B cell (primary cell): ENCODE data around the gene NPBWR2. TPM values are rescaled to one million over a fixed set of nuclear protein-coding genes. Genes with fewer than 3 reads are reported as not detected.

Experiments used
- ATAC-seq: fragments of 200-7000 bp; cut with Tn5 transposase; one replicate; pipeline ENCODE4 v1.10.0; 2021; ENCODE audit warnings: low read depth, mild to moderate bottlenecking, moderate number of reproducible peaks, moderate library complexity
- CTCF ChIA-PET: fragments of 350-600 bp; sonication (Branson Sonifier 250); formaldehyde crosslinking; loops from one replicate; lab custom pipeline; 2021; ENCODE audit warnings: antibody characterized with exemption, inconsistent platforms; lab: Charles Lee
- POLR2A ChIA-PET: fragments of 350-600 bp; sonication (Branson Sonifier 250); formaldehyde crosslinking; loops from one replicate; lab custom pipeline; 2021; ENCODE audit warnings: antibody characterized with exemption; lab: Charles Lee
- DNase-seq: peaks from one replicate; pipeline ENCODE4 v3.0.0; 2013
- H2AFZ ChIP-seq: 2 replicates; pipeline ENCODE4 v1.6.1; 2012; ENCODE audit warnings: mild to moderate bottlenecking, low read depth, low read length; ENCODE audit not compliant: insufficient read depth, poor library complexity, severe bottlenecking
- H3K27ac ChIP-seq, 2 donors: 1 replicate in 1 of 2; 2 replicates in 1 of 2; pipeline ENCODE4 v1.5.1; 2012 to 2013; ENCODE audit warnings: low read length in 2 of 2, mild to moderate bottlenecking in 2 of 2, moderate library complexity in 1 of 2
- H3K27me3 ChIP-seq, 4 experiments: fragments of 200-600 bp in 1 of 4; sonication (generic) in 1 of 4; replicated peaks in 1 of 4; 1 replicate in 2 of 4; 2 replicates in 2 of 4; pipeline versions ENCODE4 v1.6.1 to v1.7.0; 2013 to 2016; ENCODE audit warnings: low read length in 3 of 4, mild to moderate bottlenecking in 2 of 4, mixed read lengths in 1 of 4, moderate library complexity in 1 of 4; ENCODE audit not compliant: insufficient read depth in 4 of 4, control insufficient read depth in 3 of 4; ENCODE audit errors: control extremely low read depth in 1 of 4
- H3K36me3 ChIP-seq, 2 experiments: replicated peaks in 1 of 2; 1 replicate in 1 of 2; 2 replicates in 1 of 2; pipeline versions ENCODE4 v1.6.1 to v1.7.1; 2013; ENCODE audit warnings: low read length in 1 of 2; ENCODE audit not compliant: insufficient read depth in 2 of 2, control insufficient read depth in 1 of 2; ENCODE audit errors: control extremely low read depth in 1 of 2, extremely low read depth in 1 of 2
- H3K4me1 ChIP-seq, 2 donors: fragments of 200-600 bp in 1 of 2; sonication (generic) in 1 of 2; 1 replicate in 1 of 2; 2 replicates in 1 of 2; pipeline versions ENCODE4 v1.5.1 to v1.6.1; 2013 to 2017; ENCODE audit warnings: low read length in 2 of 2; ENCODE audit not compliant: control insufficient read depth in 2 of 2, insufficient read depth in 2 of 2
- H3K4me2 ChIP-seq: replicated peaks from 2 replicates; pipeline ENCODE3; 2012; ENCODE audit warnings: mild to moderate bottlenecking, low read depth, low read length; ENCODE audit not compliant: poor library complexity, severe bottlenecking
- H3K4me3 ChIP-seq, 5 experiments: fragments of 200-600 bp in 1 of 5; sonication (generic) in 1 of 5; 1 replicate in 3 of 5; 2 replicates in 2 of 5; pipeline versions ENCODE4 v1.5.1 to v1.7.0; 2011 to 2016; ENCODE audit warnings: low read length in 4 of 5, mild to moderate bottlenecking in 4 of 5, low read depth in 2 of 5, control low read depth in 1 of 5, moderate library complexity in 1 of 5; ENCODE audit not compliant: insufficient read depth in 1 of 5; ENCODE audit errors: control extremely low read depth in 1 of 5, extremely low read depth in 1 of 5
- H3K79me2 ChIP-seq: fragments of 200-600 bp; sonication (generic); one replicate; pipeline ENCODE4 v1.6.0; 2016; ENCODE audit warnings: low read length; ENCODE audit not compliant: control insufficient read depth, insufficient read depth
- H3K9ac ChIP-seq: fragments of 200-600 bp; sonication (generic); 2 replicates; pipeline ENCODE4 v1.6.1; 2017; ENCODE audit warnings: mild to moderate bottlenecking, low read length, moderate library complexity
- H3K9me3 ChIP-seq, 3 donors: one replicate each; pipeline versions ENCODE4 v1.6.1 to v1.7.1; 2013; ENCODE audit warnings: low read length in 2 of 3; ENCODE audit not compliant: control insufficient read depth in 2 of 3, insufficient read depth in 1 of 3; ENCODE audit errors: control extremely low read depth in 1 of 3
- H4K20me1 ChIP-seq: 2 replicates; pipeline ENCODE4 v1.6.0; 2012; ENCODE audit warnings: mild to moderate bottlenecking, low read length; ENCODE audit not compliant: insufficient read depth, control insufficient read depth, poor library complexity, severe bottlenecking
- H3K27ac Mint-ChIP-seq: one replicate; pipeline ENCODE4 v1.8.0; 2021; ENCODE audit warnings: mixed read lengths
- H3K27me3 Mint-ChIP-seq: one replicate; pipeline ENCODE4 v1.8.0; 2021; ENCODE audit warnings: mixed read lengths
- H3K4me1 Mint-ChIP-seq: one replicate; pipeline ENCODE4 v1.8.0; 2021; ENCODE audit warnings: mixed read lengths
- H3K4me3 Mint-ChIP-seq: one replicate; pipeline ENCODE4 v1.8.0; 2021; ENCODE audit warnings: mixed read lengths
- H3K9me3 Mint-ChIP-seq: one replicate; pipeline ENCODE4 v1.8.0; 2022; ENCODE audit warnings: mixed read lengths; ENCODE audit not compliant: insufficient read depth
- EZH2 ChIP-seq: IDR thresholded peaks from 2 replicates; pipeline ENCODE4 v1.6.1; 2012; ENCODE audit warnings: borderline replicate concordance, low read depth, mild to moderate bottlenecking, moderate library complexity, low read length; ENCODE audit not compliant: insufficient read depth, poor library complexity, severe bottlenecking
- WGBS: methylation state at CpG from one replicate; pipeline ENCODE4 v1.1.5; 2013; ENCODE audit warnings: missing lambda C conversion rate; ENCODE audit not compliant: insufficient coverage; 5-methylcytosine and 5-hydroxymethylcytosine counted together
- intact Hi-C: fragments of 100-400 bp; cut with micrococcal nuclease; formaldehyde crosslinking; loops from one replicate; pipeline ENCODE4 v1.10.0; 2022
- polyA plus RNA-seq: library from polyadenylated mRNA; depleted of rRNA; stranded (reverse); fragments of >200 nt; gene quantifications from 2 replicates; pipeline ENCODE4 v1.2.3, GENCODE V29; 2012
- total RNA-seq, 2 donors: library from RNA; stranded (reverse); fragments of 120-200 nt in 1 of 2; gene quantifications; 1 replicate in 1 of 2; 2 replicates in 1 of 2; pipeline versions ENCODE4 v1.2.3 to v1.2.4, GENCODE V29; 2013 to 2022
- TF ChIP-seq, protein P1 (sequence below): fragments of 200-600 bp; IDR thresholded peaks from one replicate; pipeline ENCODE4 v1.8.0; 2022; ENCODE audit warnings: antibody characterized with exemption, mild to moderate bottlenecking

Gene NPBWR2
- total and polyA plus RNA-seq, 2 donors (not counting 1 experiment from before 2014, with no cell fraction given) = 0.21 TPM; not detected in 1

DNA sequence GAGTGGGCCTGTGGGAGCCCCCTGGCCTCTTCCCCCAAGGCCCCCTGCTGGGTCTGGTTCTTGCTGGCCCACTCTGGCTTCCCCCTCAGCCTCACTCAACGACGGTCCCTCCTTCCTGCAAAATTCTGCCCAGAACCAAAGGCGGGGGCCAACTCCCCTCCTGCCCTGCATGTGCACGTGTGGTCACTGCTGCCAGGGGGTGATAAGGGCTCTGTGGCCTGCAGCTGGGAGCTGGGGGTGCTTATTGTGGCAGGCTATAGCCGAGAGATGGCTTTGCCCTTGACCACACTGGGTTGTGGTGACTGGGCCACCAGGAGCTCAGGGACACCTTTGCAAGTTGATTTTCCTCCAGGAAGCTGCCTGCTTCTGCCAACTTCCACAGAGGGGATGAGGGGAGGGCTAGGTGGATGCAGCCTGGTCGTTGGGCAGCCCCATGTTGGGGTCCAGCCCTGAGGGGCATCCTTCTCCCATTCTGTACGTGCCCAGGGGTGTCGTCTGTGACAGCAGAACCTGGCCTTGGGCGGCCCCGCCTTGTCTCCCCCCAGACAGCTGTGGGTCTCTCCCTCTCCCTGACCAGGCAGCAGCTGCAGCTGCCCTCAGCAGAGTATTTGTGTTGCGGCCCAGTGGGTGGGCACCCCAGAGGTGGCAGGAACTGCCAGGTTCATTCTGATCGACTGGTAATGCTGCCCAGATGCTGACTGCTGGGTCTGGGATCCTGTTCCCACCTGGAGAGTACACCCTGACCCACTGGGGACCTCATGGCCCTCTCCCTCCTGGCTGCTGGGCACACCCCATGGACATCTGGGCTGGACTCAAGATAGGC, 38.8 kb downstream of the NPBWR2 start:
- DNase-seq (no peak), ATAC-seq (no peak)
- Histone ChIP-seq H3K4me1 (peaks cover 55 to 87% of the 10 kb centered on the region in 2 donors), H3K4me3 (no peak overlapping the region), H2AFZ (no peak overlapping the region), H3K4me2 (no peak overlapping the region), H3K9ac (no peak overlapping the region), H4K20me1 (peaks cover 44% of the 10 kb centered on the region), H3K79me2 (peaks cover 25% of the 10 kb centered on the region), H3K27ac (no peak overlapping the region), H3K27me3 (no peaks in the 10 kb centered on the region), H3K9me3 (no peaks in the 10 kb centered on the region), H3K36me3 (peaks cover 0 to 20% of the 10 kb centered on the region in 2 experiments)
- 64% methylated on average over 8 of the region's 12 CpGs for WGBS
- Mint-ChIP-seq H3K4me3 (no peak overlapping the region), H3K9me3 (no peaks in the 10 kb centered on the region), H3K27me3 (no peaks in the 10 kb centered on the region), H3K27ac (peak overlapping the region; percentile 53), H3K4me1 (peaks cover 68% of the 10 kb centered on the region)
- no peak for TF ChIP-seq EZH2
- TF ChIP-seq, protein P1, sequence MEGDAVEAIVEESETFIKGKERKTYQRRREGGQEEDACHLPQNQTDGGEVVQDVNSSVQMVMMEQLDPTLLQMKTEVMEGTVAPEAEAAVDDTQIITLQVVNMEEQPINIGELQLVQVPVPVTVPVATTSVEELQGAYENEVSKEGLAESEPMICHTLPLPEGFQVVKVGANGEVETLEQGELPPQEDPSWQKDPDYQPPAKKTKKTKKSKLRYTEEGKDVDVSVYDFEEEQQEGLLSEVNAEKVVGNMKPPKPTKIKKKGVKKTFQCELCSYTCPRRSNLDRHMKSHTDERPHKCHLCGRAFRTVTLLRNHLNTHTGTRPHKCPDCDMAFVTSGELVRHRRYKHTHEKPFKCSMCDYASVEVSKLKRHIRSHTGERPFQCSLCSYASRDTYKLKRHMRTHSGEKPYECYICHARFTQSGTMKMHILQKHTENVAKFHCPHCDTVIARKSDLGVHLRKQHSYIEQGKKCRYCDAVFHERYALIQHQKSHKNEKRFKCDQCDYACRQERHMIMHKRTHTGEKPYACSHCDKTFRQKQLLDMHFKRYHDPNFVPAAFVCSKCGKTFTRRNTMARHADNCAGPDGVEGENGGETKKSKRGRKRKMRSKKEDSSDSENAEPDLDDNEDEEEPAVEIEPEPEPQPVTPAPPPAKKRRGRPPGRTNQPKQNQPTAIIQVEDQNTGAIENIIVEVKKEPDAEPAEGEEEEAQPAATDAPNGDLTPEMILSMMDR = no peak
- intact Hi-C loops = no loop called here
- ChIA-PET POLR2A (interaction anchor here (2.5 kb wide), 1 partner anchor 10 kb away, joined by 19 read pairs; the partner anchor contains the start of genes OPRL1 and RGS19), CTCF (interaction anchor here (1.1 to 2.3 kb wide), 7 partner anchors 9 to 52 kb away, joined by 3 to 10 read pairs (median 8); partner anchors contain the start of genes LKAAEAR1 and RGS19)
